AG04450 (cell line): ENCODE measurements around the gene RCOR2. TPM values are rescaled to one million over a fixed set of nuclear protein-coding genes. Genes with fewer than 3 reads are reported as not detected.

Experiments used
- CTCF ChIA-PET: fragments of 300-600, 350-600 bp; formaldehyde crosslinking; extraction: SDS; loops from one replicate; lab custom pipeline; 2022; ENCODE audit warnings: antibody characterized with exemption, inconsistent platforms; lab: Charles Lee
- POLR2A ChIA-PET: fragments of 350-600 bp; formaldehyde crosslinking; extraction: SDS; loops from one replicate; lab custom pipeline; 2021; ENCODE audit warnings: antibody characterized with exemption, inconsistent platforms; lab: Yijun Ruan, JAX
- DNase-seq: peaks from one replicate; pipeline ENCODE4 v3.0.0-alpha.2; 2011; ENCODE audit warnings: low read depth, low spot score
- H3K27ac ChIP-seq: one replicate; pipeline ENCODE4 v1.5.1; 2012; ENCODE audit warnings: low read depth, low read length, control low read depth
- H3K27me3 ChIP-seq: one replicate; pipeline ENCODE4 v1.6.0; 2012; ENCODE audit warnings: low read length; ENCODE audit not compliant: control insufficient read depth, insufficient read depth
- H3K4me3 ChIP-seq: 2 replicates; pipeline ENCODE4 v1.5.1; 2011; ENCODE audit warnings: mild to moderate bottlenecking, low read depth, low read length, control low read depth
- H3K9me3 ChIP-seq: 2 replicates; pipeline ENCODE4 v1.5.1; 2012; ENCODE audit warnings: low read length; ENCODE audit not compliant: control insufficient read depth, insufficient read depth
- CTCF ChIP-seq: IDR thresholded peaks from 2 replicates; pipeline ENCODE4 v1.5.1; 2011; ENCODE audit warnings: low read depth, low read length, control low read depth, inconsistent platforms
- polyA plus RNA-seq: library from polyadenylated mRNA; depleted of rRNA; stranded (reverse); fragments of >200 nt; gene quantifications from 2 replicates; pipeline ENCODE4 v1.2.3, GENCODE V29; 2011

RCOR2 gene
- polyA plus RNA-seq, 1 experiment, result 4.4 TPM

- peak overlapping the region; percentile 61 for H3K27ac ChIP-seq
- no peak for DNase-seq
- TF ChIP-seq CTCF, result no peak
- ChIA-PET CTCF (interaction anchor here (0.6 to 2.0 kb wide), 9 partner anchors 9 to 1373 kb away, joined by 3 to 7 read pairs (median 5); partner anchors contain the start of gene MARK2), POLR2A (interaction anchor here (0.5 to 0.6 kb wide), 2 partner anchors 14 to 111 kb away, joined by 3 to 6 read pairs; no protein-coding TSS in a partner anchor)
- H3K4me3 ChIP-seq, result no peak overlapping the region
- H3K27me3 ChIP-seq, result peaks cover 6% of the 10 kb centered on the region
- H3K9me3 ChIP-seq, result peaks cover 9% of the 10 kb centered on the region
These were observed 3.4 kb upstream of the RCOR2 start for GRCh38 chr11:63920126-63920938.

- Histone ChIP-seq H3K4me3 (peak overlapping the region; percentile 7; the same call in 1 of the 2 replicates), H3K9me3 (peaks cover 9% of the 10 kb centered on the region), H3K27ac (peak overlapping the region; percentile 61), H3K27me3 (peaks cover 6% of the 10 kb centered on the region)
- DNase-seq, result no peak
- CTCF ChIA-PET, result interaction anchor here (0.6 to 2.0 kb wide), 5 partner anchors 10 to 52 kb away, joined by 3 to 7 read pairs (median 6); no protein-coding TSS in a partner anchor
- POLR2A ChIA-PET, result interaction anchor here (0.5 kb wide), 1 partner anchor 110 kb away, joined by 6 read pairs; no protein-coding TSS in a partner anchor
- TF ChIP-seq CTCF, result no peak
These were observed 2.5 kb upstream of the RCOR2 start for GRCh38 chr11:63919267-63920125.

GRCh38 chr11:63918507-63919191, 1.7 kb upstream of the RCOR2 start:
- Histone ChIP-seq H3K9me3 (peaks cover 9% of the 10 kb centered on the region), H3K27me3 (peaks cover 6% of the 10 kb centered on the region), H3K27ac (peak overlapping the region; percentile 31), H3K4me3 (0 out of 2 replicates have a peak overlapping the region, but pooled peaks have one; percentile 7)
- no peak for DNase-seq
- no peak for TF ChIP-seq CTCF
- ChIA-PET CTCF (interaction anchor here (1.4 to 3.0 kb wide), 3 partner anchors 12 to 27 kb away, joined by 3 to 13 read pairs (median 11); no protein-coding TSS in a partner anchor), POLR2A (interaction anchor here (1.5 kb wide), 1 partner anchor 27 kb away, joined by 4 read pairs; no protein-coding TSS in a partner anchor)

GRCh38 chr11:63917692-63918506, 935 bp upstream of the RCOR2 start:
- ChIA-PET CTCF (interaction anchor here (1.0 to 3.0 kb wide), 4 partner anchors 9 to 28 kb away, joined by 3 to 13 read pairs (median 7); no protein-coding TSS in a partner anchor), POLR2A (interaction anchor here (1.1 to 1.5 kb wide), 4 partner anchors 17 to 268 kb away, joined by 3 to 6 read pairs (median 4); partner anchors contain the start of genes MARK2 and STIP1)
- Histone ChIP-seq H3K4me3 (peak overlapping the region; percentile 63), H3K27me3 (peaks cover 6% of the 10 kb centered on the region), H3K27ac (peak overlapping the region; percentile 47), H3K9me3 (peaks cover 9% of the 10 kb centered on the region)
- no peak for DNase-seq
- no peak for TF ChIP-seq CTCF
